Transverse colon (tissue), 4 donors: ENCODE results near the gene PLCB2.

Source experiments
- POLR2A ChIP-seq: fragments of 450-650 bp; IDR thresholded peaks from one replicate; pipeline ENCODE4 v1.6.1; 2016; ENCODE audit warnings: antibody characterized with exemption, mild to moderate bottlenecking, moderate library complexity
- POLR2AphosphoS5 ChIP-seq, 3 donors: sonication (generic); formaldehyde crosslinking; IDR thresholded peaks; one replicate each; pipeline ENCODE4 v1.6.1; 2016; ENCODE audit warnings: antibody characterized with exemption in 3 of 3
- TF ChIP-seq, protein P1 (sequence below), 5 experiments: fragments of 200-600 bp in 3 of 5; fragments of 450-650 bp in 2 of 5; sonication (generic) in 3 of 5; IDR thresholded peaks; 1 replicate in 2 of 5; 2 replicates in 3 of 5; pipeline ENCODE4 v1.5.1; 2016 to 2017; ENCODE audit warnings: antibody characterized with exemption in 5 of 5, inconsistent platforms in 3 of 5, mild to moderate bottlenecking in 2 of 5, moderate library complexity in 1 of 5

DNA sequence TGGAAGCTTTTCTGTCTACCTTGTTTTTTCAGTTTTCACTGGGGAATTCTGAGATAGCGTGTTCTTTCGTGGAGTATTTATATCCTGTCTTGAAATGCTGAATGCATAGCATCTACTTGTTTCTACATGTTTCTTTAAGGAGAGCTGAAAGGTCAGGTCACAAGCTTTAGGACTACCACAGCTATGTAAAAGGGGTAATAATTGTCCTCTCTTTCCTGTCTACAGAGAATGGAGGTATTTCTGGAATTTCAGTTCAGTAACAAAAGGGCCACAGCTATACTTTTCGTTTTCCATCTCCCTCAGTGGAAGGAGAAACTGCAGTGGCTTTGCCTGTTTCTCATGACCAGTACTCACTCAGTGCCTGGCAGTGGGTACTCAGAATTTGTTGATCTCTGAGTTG, 20.4 kb upstream of the PLCB2 start:
- TF ChIP-seq, protein P1, sequence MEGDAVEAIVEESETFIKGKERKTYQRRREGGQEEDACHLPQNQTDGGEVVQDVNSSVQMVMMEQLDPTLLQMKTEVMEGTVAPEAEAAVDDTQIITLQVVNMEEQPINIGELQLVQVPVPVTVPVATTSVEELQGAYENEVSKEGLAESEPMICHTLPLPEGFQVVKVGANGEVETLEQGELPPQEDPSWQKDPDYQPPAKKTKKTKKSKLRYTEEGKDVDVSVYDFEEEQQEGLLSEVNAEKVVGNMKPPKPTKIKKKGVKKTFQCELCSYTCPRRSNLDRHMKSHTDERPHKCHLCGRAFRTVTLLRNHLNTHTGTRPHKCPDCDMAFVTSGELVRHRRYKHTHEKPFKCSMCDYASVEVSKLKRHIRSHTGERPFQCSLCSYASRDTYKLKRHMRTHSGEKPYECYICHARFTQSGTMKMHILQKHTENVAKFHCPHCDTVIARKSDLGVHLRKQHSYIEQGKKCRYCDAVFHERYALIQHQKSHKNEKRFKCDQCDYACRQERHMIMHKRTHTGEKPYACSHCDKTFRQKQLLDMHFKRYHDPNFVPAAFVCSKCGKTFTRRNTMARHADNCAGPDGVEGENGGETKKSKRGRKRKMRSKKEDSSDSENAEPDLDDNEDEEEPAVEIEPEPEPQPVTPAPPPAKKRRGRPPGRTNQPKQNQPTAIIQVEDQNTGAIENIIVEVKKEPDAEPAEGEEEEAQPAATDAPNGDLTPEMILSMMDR (IDR thresholded peaks at IDR 0.05) = no peak
- TF ChIP-seq POLR2A (no peak), POLR2AphosphoS5 (IDR thresholded peaks at IDR 0.05) (no peak)
